MM.1S (cell line): ENCODE measurements around the gene ZNF212.
A peak's percentile ranks its signal among the peaks of the same experiment; 100 is the strongest.

Experiments used
- DNase-seq: peaks from one replicate; pipeline ENCODE4 v3.0.0-alpha.2; 2015
- H2AFZ ChIP-seq: fragments of 300-600 bp; sonication (generic); 2 replicates; pipeline ENCODE4 v1.6.0; 2016; ENCODE audit warnings: antibody characterized with exemption, low read length
- H3F3A ChIP-seq: fragments of 300-600 bp; sonication (generic); 2 replicates; pipeline ENCODE4 v1.6.1; 2016; ENCODE audit warnings: mild to moderate bottlenecking, antibody characterized with exemption, low read length, moderate library complexity, mixed read lengths; ENCODE audit not compliant: insufficient read depth
- H3K27ac ChIP-seq: fragments of 300-600 bp; sonication (generic); 2 replicates; pipeline ENCODE4 v1.5.1; 2016; ENCODE audit warnings: mild to moderate bottlenecking, low read length
- H3K27me3 ChIP-seq: fragments of 300-600 bp; sonication (generic); replicated peaks from 2 replicates; pipeline ENCODE4 v1.6.0; 2016; ENCODE audit warnings: low read length; ENCODE audit not compliant: insufficient read depth
- H3K36me3 ChIP-seq: fragments of 300-600 bp; sonication (generic); replicated peaks from 2 replicates; pipeline ENCODE4 v1.6.1; 2016; ENCODE audit warnings: mild to moderate bottlenecking, low read length, mixed read lengths; ENCODE audit not compliant: insufficient read depth
- H3K4me1 ChIP-seq: fragments of 300-600 bp; sonication (generic); 2 replicates; pipeline ENCODE4 v1.6.1; 2016; ENCODE audit warnings: low read length, mixed read lengths
- H3K4me2 ChIP-seq: fragments of 300-600 bp; sonication (generic); 2 replicates; pipeline ENCODE4 v1.6.0; 2016; ENCODE audit warnings: low read depth, low read length
- H3K4me3 ChIP-seq: fragments of 300-600 bp; sonication (generic); 2 replicates; pipeline ENCODE4 v1.5.1; 2016; ENCODE audit warnings: low read length, mixed read lengths
- H3K79me2 ChIP-seq: fragments of 300-600 bp; sonication (generic); 2 replicates; pipeline ENCODE4 v1.6.1; 2016; ENCODE audit warnings: mixed run types, low read length, mixed read lengths
- H3K9ac ChIP-seq: fragments of 300-600 bp; sonication (generic); 2 replicates; pipeline ENCODE4 v1.6.1; 2016; ENCODE audit warnings: low read length, mixed read lengths
- H3K9me2 ChIP-seq: fragments of 300-600 bp; sonication (generic); replicated peaks from 2 replicates; pipeline ENCODE4 v1.6.1; 2016; ENCODE audit warnings: mild to moderate bottlenecking, low read length, mixed read lengths; ENCODE audit not compliant: insufficient read depth
- H3K9me3 ChIP-seq: fragments of 300-600 bp; sonication (generic); replicated peaks from 2 replicates; pipeline ENCODE4 v1.6.1; 2016; ENCODE audit warnings: mild to moderate bottlenecking, low read length, mixed read lengths; ENCODE audit not compliant: insufficient read depth
- H4K20me1 ChIP-seq: fragments of 300-600 bp; sonication (generic); 2 replicates; pipeline ENCODE4 v1.6.1; 2016; ENCODE audit warnings: mild to moderate bottlenecking, low read length, moderate library complexity, mixed read lengths; ENCODE audit not compliant: insufficient read depth
- EZH2 ChIP-seq: fragments of 300-600 bp; sonication (generic); optimal IDR thresholded peaks from 2 replicates; pipeline ENCODE3; 2017; ENCODE audit warnings: low read depth, mild to moderate bottlenecking, antibody characterized with exemption, low read length, mixed read lengths
- EZH2phosphoT487 ChIP-seq: fragments of 300-600 bp; sonication (generic); IDR thresholded peaks from 2 replicates; pipeline ENCODE4 v1.6.1; 2018; ENCODE audit warnings: antibody characterized with exemption, low read length
- TF ChIP-seq, protein P1 (sequence below): fragments of 300-600 bp; sonication (generic); IDR thresholded peaks from 2 replicates; pipeline ENCODE4 v1.5.1; 2016; ENCODE audit warnings: antibody characterized with exemption, low read length, mixed read lengths

ZNF212 gene

DNA sequence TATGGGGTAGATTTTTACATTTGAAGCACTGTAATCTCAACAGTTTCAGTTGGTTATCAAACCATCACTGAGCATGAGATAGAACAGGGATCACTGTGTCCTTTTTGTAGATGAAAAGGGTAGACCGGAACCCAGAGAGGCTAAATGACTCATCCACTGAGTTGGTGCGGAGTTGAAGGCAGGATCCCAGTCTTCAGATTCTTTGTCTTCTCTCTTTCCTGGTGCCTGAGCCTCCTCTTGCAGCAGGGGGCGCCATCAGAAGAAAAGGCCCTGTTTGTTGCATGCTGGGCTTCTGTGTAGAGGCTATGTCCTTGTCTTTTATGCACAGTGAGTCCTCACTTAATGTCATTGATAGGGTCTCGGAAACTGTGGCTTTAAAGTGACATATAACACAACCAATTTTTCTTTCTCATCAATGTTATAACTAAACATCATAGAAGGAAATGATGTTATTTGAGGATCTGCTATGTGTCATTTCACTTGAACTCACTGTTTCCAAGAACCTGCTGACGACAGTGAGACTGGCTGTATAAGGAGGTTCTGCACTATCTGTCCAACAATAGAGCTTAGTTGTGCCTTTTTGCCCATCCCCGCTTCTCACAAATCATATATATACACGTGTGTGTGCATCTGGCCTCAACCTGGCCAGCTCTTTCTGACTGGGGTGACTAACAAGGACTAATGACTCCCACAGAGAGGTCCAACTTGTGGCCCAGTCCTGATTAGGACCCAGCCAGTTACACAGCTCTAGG is 29.8 kb upstream of the ZNF212 start:
- TF ChIP-seq EZH2phosphoT487 (no peak), EZH2 (no peak)
- TF ChIP-seq, protein P1, sequence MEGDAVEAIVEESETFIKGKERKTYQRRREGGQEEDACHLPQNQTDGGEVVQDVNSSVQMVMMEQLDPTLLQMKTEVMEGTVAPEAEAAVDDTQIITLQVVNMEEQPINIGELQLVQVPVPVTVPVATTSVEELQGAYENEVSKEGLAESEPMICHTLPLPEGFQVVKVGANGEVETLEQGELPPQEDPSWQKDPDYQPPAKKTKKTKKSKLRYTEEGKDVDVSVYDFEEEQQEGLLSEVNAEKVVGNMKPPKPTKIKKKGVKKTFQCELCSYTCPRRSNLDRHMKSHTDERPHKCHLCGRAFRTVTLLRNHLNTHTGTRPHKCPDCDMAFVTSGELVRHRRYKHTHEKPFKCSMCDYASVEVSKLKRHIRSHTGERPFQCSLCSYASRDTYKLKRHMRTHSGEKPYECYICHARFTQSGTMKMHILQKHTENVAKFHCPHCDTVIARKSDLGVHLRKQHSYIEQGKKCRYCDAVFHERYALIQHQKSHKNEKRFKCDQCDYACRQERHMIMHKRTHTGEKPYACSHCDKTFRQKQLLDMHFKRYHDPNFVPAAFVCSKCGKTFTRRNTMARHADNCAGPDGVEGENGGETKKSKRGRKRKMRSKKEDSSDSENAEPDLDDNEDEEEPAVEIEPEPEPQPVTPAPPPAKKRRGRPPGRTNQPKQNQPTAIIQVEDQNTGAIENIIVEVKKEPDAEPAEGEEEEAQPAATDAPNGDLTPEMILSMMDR, result peak; percentile 78

DNA sequence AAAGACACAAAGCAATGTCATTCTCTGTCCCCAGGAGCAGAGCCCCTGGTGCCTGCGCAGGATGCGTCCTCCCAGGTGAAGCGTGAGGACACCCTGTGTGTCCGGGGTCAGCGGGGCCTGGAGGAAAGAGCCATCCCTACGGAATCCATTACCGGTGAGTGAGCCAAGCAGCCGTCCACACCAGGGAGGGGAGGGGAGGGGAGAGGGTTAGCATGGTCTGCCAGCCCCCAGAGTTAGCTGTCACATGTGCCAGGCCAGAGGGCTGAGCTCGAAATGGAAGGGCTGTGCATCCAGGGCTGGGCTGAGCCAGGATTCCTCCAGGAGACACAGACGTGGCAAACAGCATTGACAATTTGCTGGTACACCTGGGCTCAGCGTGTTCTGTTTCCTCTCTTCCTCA is 28.9 kb upstream of the ZNF212 start:
- H3K9ac ChIP-seq, result no peak overlapping the region
- H3K36me3 ChIP-seq, result peaks cover 14% of the 10 kb centered on the region; the same call in 1 of the 2 replicates
- TF ChIP-seq EZH2phosphoT487, result no peak
- TF ChIP-seq EZH2, result no peak
- TF ChIP-seq, protein P1, result no peak
- H3F3A ChIP-seq, result no peaks in the 10 kb centered on the region
- H3K27ac ChIP-seq, result no peak overlapping the region
- H3K79me2 ChIP-seq, result 0 out of 2 replicates have a peak, but pooled peaks cover 3% of the 10 kb centered on the region
- no peaks in the 10 kb centered on the region for H3K9me3 ChIP-seq
- no peak overlapping the region for H2AFZ ChIP-seq
- no peak for DNase-seq
- H3K9me2 ChIP-seq, result no peaks in the 10 kb centered on the region
- no peaks in the 10 kb centered on the region for H3K4me1 ChIP-seq
- H3K27me3 ChIP-seq, result no peaks in the 10 kb centered on the region
- no peak overlapping the region for H3K4me2 ChIP-seq
- no peaks in the 10 kb centered on the region for H4K20me1 ChIP-seq
- H3K4me3 ChIP-seq, result no peak overlapping the region

More for the DNA sequence above, 29.8 kb upstream of the ZNF212 start:
- peaks cover 14% of the 10 kb centered on the region; the same call in 1 of the 2 replicates for H3K36me3 ChIP-seq
- no peak overlapping the region for H3K4me3 ChIP-seq
- no peak overlapping the region for H3K9ac ChIP-seq
- no peaks in the 10 kb centered on the region for H4K20me1 ChIP-seq
- no peaks in the 10 kb centered on the region for H3K9me3 ChIP-seq
- H3K27ac ChIP-seq, result no peak overlapping the region
- DNase-seq, result peak; percentile 53
- peaks cover 3% of the 10 kb centered on the region; the same call in 1 of the 2 replicates for H3K79me2 ChIP-seq
- no peaks in the 10 kb centered on the region for H3K27me3 ChIP-seq
- H3F3A ChIP-seq, result no peaks in the 10 kb centered on the region
- H2AFZ ChIP-seq, result no peak overlapping the region
- H3K4me2 ChIP-seq, result no peak overlapping the region
- no peaks in the 10 kb centered on the region for H3K4me1 ChIP-seq
- no peaks in the 10 kb centered on the region for H3K9me2 ChIP-seq

DNA sequence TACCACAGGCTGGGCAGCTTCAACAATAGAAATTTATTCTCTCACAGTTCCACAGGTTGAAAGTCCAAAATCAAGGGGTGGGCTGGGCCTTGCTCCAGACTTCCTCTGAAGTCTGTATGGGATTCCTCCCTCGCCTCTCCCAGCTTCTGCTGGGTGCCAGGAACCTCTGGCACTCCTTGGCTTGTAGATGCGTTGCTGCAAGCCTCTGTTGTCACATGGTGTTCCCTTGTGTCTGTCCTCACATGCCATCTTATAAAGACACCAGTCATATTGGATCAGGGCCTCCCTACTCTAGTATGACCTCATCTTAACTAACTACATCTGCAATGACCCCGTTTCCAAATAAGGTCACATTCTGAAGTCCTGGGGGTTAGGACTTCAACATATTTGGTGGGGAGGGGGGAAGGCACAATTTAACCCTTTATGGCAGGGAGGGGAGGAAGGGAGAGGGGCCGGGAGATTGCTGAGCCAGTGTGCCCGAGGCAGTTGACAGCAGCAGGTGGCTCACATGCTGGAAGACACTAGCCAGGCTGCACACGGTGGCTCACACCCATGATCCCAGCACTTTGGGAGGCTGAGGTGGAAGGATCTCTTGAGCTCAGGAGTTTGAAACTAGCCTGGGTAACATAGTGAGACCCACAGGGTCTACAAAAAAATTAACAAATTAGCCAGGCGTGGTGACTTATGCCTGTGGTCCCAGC is 25.3 kb upstream of the ZNF212 start:
- DNase-seq, result no peak
- H3K9ac ChIP-seq, result no peak overlapping the region
- H4K20me1 ChIP-seq, result no peaks in the 10 kb centered on the region
- H3K9me2 ChIP-seq, result no peaks in the 10 kb centered on the region
- H3K9me3 ChIP-seq, result no peaks in the 10 kb centered on the region
- no peaks in the 10 kb centered on the region for H3K27me3 ChIP-seq
- no peak overlapping the region for H3K4me3 ChIP-seq
- H3K4me2 ChIP-seq, result no peak overlapping the region
- H3K36me3 ChIP-seq, result peaks cover 14% of the 10 kb centered on the region; the same call in 1 of the 2 replicates
- 0 out of 2 replicates have a peak, but pooled peaks cover 8% of the 10 kb centered on the region for H3K79me2 ChIP-seq
- no peaks in the 10 kb centered on the region for H3F3A ChIP-seq
- no peaks in the 10 kb centered on the region for H3K4me1 ChIP-seq
- no peak overlapping the region for H3K27ac ChIP-seq
- H2AFZ ChIP-seq, result no peak overlapping the region
- TF ChIP-seq, protein P1, result no peak
- TF ChIP-seq EZH2phosphoT487, result no peak
- TF ChIP-seq EZH2, result no peak
